H1 (cell line): ENCODE measurements around the gene COA3. TPM values are rescaled to one million over a fixed set of nuclear protein-coding genes. Genes with fewer than 3 reads are reported as not detected.

ENCODE experiments used
- CTCF ChIA-PET: fragments of 300-600 bp; sonication (Branson Sonifier 250); formaldehyde crosslinking; loops from one replicate; lab custom pipeline; 2021; ENCODE audit not compliant: partially characterized antibody; lab: Charles Lee
- POLR2A ChIA-PET: fragments of 300-600 bp; sonication (Branson Sonifier 250); formaldehyde crosslinking; loops from one replicate; lab custom pipeline; 2021; ENCODE audit warnings: inconsistent platforms; ENCODE audit not compliant: partially characterized antibody; lab: Charles Lee
- DNase-seq, 2 experiments: peaks; one replicate each; pipeline versions ENCODE4 v3.0.0 to v3.0.0-alpha.2; 2010 to 2022; ENCODE audit warnings: low spot score in 2 of 2, low read depth in 1 of 2, mixed read lengths in 1 of 2
- FAIRE-seq: peaks from 2 replicates; lab custom pipeline; 2011; peaks lifted over from hg19 to GRCh38; lab: Jason Lieb, UNC
- H2AFZ ChIP-seq: 2 replicates; pipeline ENCODE4 v1.8.1; 2012; ENCODE audit warnings: low read length, inconsistent platforms
- H2AK5ac ChIP-seq: 2 replicates; pipeline ENCODE4 v1.6.1; 2013; ENCODE audit warnings: low read depth, low read length
- H2BK120ac ChIP-seq: replicated peaks from 2 replicates; pipeline ENCODE3; 2013; ENCODE audit warnings: low read depth, low read length, inconsistent platforms
- H2BK12ac ChIP-seq: 2 replicates; pipeline ENCODE4 v1.6.1; 2013; ENCODE audit warnings: low read depth, low read length
- H2BK15ac ChIP-seq: 2 replicates; pipeline ENCODE4 v1.6.1; 2013; ENCODE audit warnings: low read length
- H2BK20ac ChIP-seq: 2 replicates; pipeline ENCODE4 v1.6.1; 2013; ENCODE audit warnings: low read length
- H2BK5ac ChIP-seq: 2 replicates; pipeline ENCODE4 v1.6.1; 2013; ENCODE audit warnings: low read depth, low read length
- H3K14ac ChIP-seq: 2 replicates; pipeline ENCODE4 v1.6.1; 2013; ENCODE audit warnings: inconsistent platforms; ENCODE audit not compliant: insufficient read length
- H3K18ac ChIP-seq: 2 replicates; pipeline ENCODE4 v1.6.1; 2013; ENCODE audit warnings: low read length; ENCODE audit errors: extremely low read depth
- H3K23ac ChIP-seq: 2 replicates; pipeline ENCODE4 v1.6.1; 2013; ENCODE audit warnings: inconsistent platforms; ENCODE audit not compliant: insufficient read length
- H3K23me2 ChIP-seq: 2 replicates; pipeline ENCODE4 v1.6.1; 2013; ENCODE audit warnings: low read depth, low read length
- H3K27ac ChIP-seq: 2 replicates; pipeline ENCODE4 v1.6.1; 2011; ENCODE audit warnings: low read depth, low read length, inconsistent platforms
- H3K27me3 ChIP-seq, 4 experiments: replicated peaks in 1 of 4; 1 replicate in 1 of 4; 2 replicates in 3 of 4; pipeline versions ENCODE4 v1.6.1 to v1.8.1; 2011 to 2013; ENCODE audit warnings: low read length in 3 of 4, mild to moderate bottlenecking in 3 of 4, inconsistent platforms in 2 of 4, mixed read lengths in 2 of 4, moderate library complexity in 1 of 4; ENCODE audit not compliant: control insufficient read depth in 3 of 4, insufficient read depth in 3 of 4; ENCODE audit errors: extremely low read depth in 1 of 4
- H3K36me3 ChIP-seq, 4 experiments: 2 replicates each; pipeline versions ENCODE4 v1.6.1 to v1.8.1; 2011 to 2013; ENCODE audit warnings: mild to moderate bottlenecking in 4 of 4, low read length in 3 of 4, moderate library complexity in 2 of 4, control low read depth in 1 of 4, inconsistent platforms in 1 of 4; ENCODE audit not compliant: insufficient read depth in 4 of 4, control insufficient read depth in 2 of 4
- H3K4ac ChIP-seq: replicated peaks from 2 replicates; pipeline ENCODE3; 2013; ENCODE audit warnings: low read length, low read depth, mixed read lengths, inconsistent platforms; ENCODE audit not compliant: insufficient read length
- H3K4me1 ChIP-seq, 4 experiments: replicated peaks in 1 of 4; 1 replicate in 1 of 4; 2 replicates in 3 of 4; pipeline versions ENCODE4 v1.6.1 to v1.8.1; 2011 to 2013; ENCODE audit warnings: low read length in 3 of 4, inconsistent platforms in 2 of 4, mixed read lengths in 1 of 4; ENCODE audit not compliant: insufficient read depth in 4 of 4, control insufficient read depth in 3 of 4
- H3K4me2 ChIP-seq, 2 experiments: 2 replicates each; pipeline versions ENCODE4 v1.6.1 to v1.8.1; 2011 to 2013; ENCODE audit warnings: low read depth in 2 of 2, low read length in 2 of 2, control low read depth in 1 of 2, inconsistent platforms in 1 of 2, mild to moderate bottlenecking in 1 of 2; ENCODE audit not compliant: insufficient read depth in 1 of 2
- H3K4me3 ChIP-seq, 4 experiments: fragments of 200-600, 300-600 bp in 1 of 4; sonication (generic), shearing (Covaris generic), sonication (Bioruptor Twin) in 1 of 4; 2 replicates each; pipeline versions ENCODE4 v1.5.1 to v1.8.1; 2011 to 2016; ENCODE audit warnings: low read length in 4 of 4, low read depth in 3 of 4, control low read depth in 2 of 4, inconsistent platforms in 2 of 4, mild to moderate bottlenecking in 2 of 4, mixed read lengths in 1 of 4, moderate library complexity in 1 of 4; ENCODE audit not compliant: insufficient read depth in 2 of 4; ENCODE audit errors: extremely low read depth in 1 of 4
- H3K56ac ChIP-seq: replicated peaks from 2 replicates; pipeline ENCODE3; 2013; ENCODE audit warnings: low read depth, mild to moderate bottlenecking, mixed read lengths, low read length, inconsistent platforms; ENCODE audit not compliant: insufficient read length
- H3K79me1 ChIP-seq: 2 replicates; pipeline ENCODE4 v1.6.1; 2013; ENCODE audit warnings: low read depth, low read length, control low read depth
- H3K79me2 ChIP-seq, 2 experiments: 2 replicates each; pipeline versions ENCODE4 v1.6.1 to v1.8.1; 2012 to 2013; ENCODE audit warnings: low read length in 2 of 2, mild to moderate bottlenecking in 2 of 2, inconsistent platforms in 1 of 2; ENCODE audit not compliant: insufficient read depth in 2 of 2, control insufficient read depth in 1 of 2
- H3K9ac ChIP-seq, 4 experiments: replicated peaks in 1 of 4; 1 replicate in 1 of 4; 2 replicates in 3 of 4; pipeline versions ENCODE4 v1.6.1 to v1.8.1; 2011 to 2013; ENCODE audit warnings: low read depth in 3 of 4, low read length in 3 of 4, control low read depth in 2 of 4, mild to moderate bottlenecking in 2 of 4, moderate library complexity in 2 of 4, inconsistent platforms in 1 of 4; ENCODE audit errors: extremely low read depth in 1 of 4
- H3K9me3 ChIP-seq, 2 experiments: 2 replicates each; pipeline versions ENCODE4 v1.6.1 to v1.8.1; 2012 to 2013; ENCODE audit warnings: mild to moderate bottlenecking in 2 of 2, moderate library complexity in 2 of 2, control low read depth in 1 of 2, inconsistent platforms in 1 of 2, low read depth in 1 of 2, low read length in 1 of 2, mixed read lengths in 1 of 2; ENCODE audit not compliant: insufficient read depth in 2 of 2
- H4K20me1 ChIP-seq, 2 experiments: replicated peaks in 1 of 2; 2 replicates each; pipeline versions ENCODE3 to v1.8.1; 2011 to 2013; ENCODE audit warnings: inconsistent platforms in 2 of 2, low read length in 2 of 2, mild to moderate bottlenecking in 1 of 2; ENCODE audit not compliant: insufficient read depth in 2 of 2, control insufficient read depth in 1 of 2
- H4K5ac ChIP-seq: 2 replicates; pipeline ENCODE4 v1.6.1; 2013; ENCODE audit warnings: low read length, low read depth, mixed read lengths, inconsistent platforms; ENCODE audit not compliant: insufficient read length
- H4K8ac ChIP-seq: 2 replicates; pipeline ENCODE4 v1.8.0; 2013; ENCODE audit warnings: mild to moderate bottlenecking, moderate library complexity, low read length, inconsistent platforms; ENCODE audit not compliant: insufficient read depth; ENCODE audit errors: extremely low read depth
- H4K91ac ChIP-seq: replicated peaks from 2 replicates; pipeline ENCODE3; 2013; ENCODE audit warnings: low read length, mixed read lengths, inconsistent platforms; ENCODE audit not compliant: insufficient read length
- BRCA1 ChIP-seq: IDR thresholded peaks from 2 replicates; pipeline ENCODE4 v1.6.1; 2012; ENCODE audit warnings: low read depth, low read length, improper control_type of control experiment
- CBX5 ChIP-seq: fragments of 300-800, 300-1000 bp; sonication (generic); IDR thresholded peaks from 2 replicates; pipeline ENCODE4 v1.7.1; 2016; ENCODE audit warnings: antibody characterized with exemption, low read length, low read depth
- CHD1 ChIP-seq: IDR thresholded peaks from 2 replicates; pipeline ENCODE4 v1.6.1; 2012; ENCODE audit warnings: low read depth, low read length, improper control_type of control experiment
- CREB1 ChIP-seq: IDR thresholded peaks from 2 replicates; pipeline ENCODE4 v1.6.1; 2012; ENCODE audit warnings: inconsistent platforms
- E2F6 ChIP-seq: IDR thresholded peaks from 2 replicates; pipeline ENCODE4 v1.6.1; 2012; ENCODE audit warnings: inconsistent platforms
- JUN ChIP-seq: IDR thresholded peaks from 2 replicates; pipeline ENCODE4 v1.6.1; 2011; ENCODE audit warnings: low read depth, mild to moderate bottlenecking, improper control_type of control experiment, low read length
- KDM1A ChIP-seq: fragments of 200-600, 300-600 bp; sonication (generic); IDR thresholded peaks from 2 replicates; pipeline ENCODE4 v1.7.1; 2016; ENCODE audit warnings: mild to moderate bottlenecking, low read length, borderline replicate concordance
- MAFK ChIP-seq: IDR thresholded peaks from 2 replicates; pipeline ENCODE4 v1.6.1; 2012; ENCODE audit warnings: low read depth, mild to moderate bottlenecking, improper control_type of control experiment, low read length
- PHF8 ChIP-seq: fragments of 200-600 bp; sonication (generic); conservative IDR thresholded peaks from 2 replicates; pipeline ENCODE4 v1.7.1; 2012; ENCODE audit warnings: low read depth, mild to moderate bottlenecking, inconsistent platforms, low read length, moderate library complexity
- POLR2AphosphoS5 ChIP-seq: IDR thresholded peaks from 2 replicates; pipeline ENCODE4 v1.6.1; 2011; ENCODE audit warnings: low read depth, low read length
- RBBP5 ChIP-seq: IDR thresholded peaks from 2 replicates; pipeline ENCODE4 v1.7.1; 2012; ENCODE audit warnings: low read depth, mild to moderate bottlenecking, inconsistent platforms, low read length, moderate library complexity, borderline replicate concordance
- SP4 ChIP-seq: IDR thresholded peaks from 2 replicates; pipeline ENCODE4 v1.6.1; 2012; ENCODE audit warnings: low read length, inconsistent platforms
- WGBS, 2 experiments: shearing (Covaris generic) in 1 of 2; methylation state at CpG; one replicate each; pipeline versions ENCODE4 v1.1.6 to v1.1.7; 2013 to 2015; ENCODE audit warnings: low lambda C conversion rate in 2 of 2, mixed read lengths in 2 of 2, inconsistent platforms in 1 of 2, low coverage in 1 of 2, missing lambda C conversion rate in 1 of 2; ENCODE audit not compliant: insufficient replicate concordance in 2 of 2, insufficient coverage in 1 of 2, insufficient read length in 1 of 2; ENCODE audit errors: extremely low coverage in 1 of 2, missing lambda C conversion rate in 1 of 2; 5-methylcytosine and 5-hydroxymethylcytosine counted together
- polyA plus RNA-seq, 7 experiments: library from polyadenylated mRNA; depleted of rRNA in 3 of 7; stranded (reverse) in 5 of 7; unstranded in 2 of 7; fragments of >200 nt in 5 of 7; fragments of 200-250 nt in 2 of 7; gene quantifications; 1 replicate in 5 of 7; 2 replicates in 1 of 7; 4 replicates in 1 of 7; pipeline versions ENCODE4 v1.2.1 to v1.2.3, GENCODE V29; 2011 to 2013; ENCODE audit warnings: missing spikeins in 2 of 7, mixed read lengths in 2 of 7
- total RNA-seq: library from RNA; stranded (reverse); fragmentation: NEBNext Ultra II Directional; extraction: Animal tissue kit (Norgen Biotek cat#: 25700); gene quantifications from 2 replicates; pipeline ENCODE4 v1.2.1, GENCODE V29; 2021

The COA3 gene
- total and polyA plus RNA-seq, 2 of the 8 experiments (the other 6 are each of a cell fraction or from before 2014, with no cell fraction given): 68.4 to 143 TPM

GRCh38 chr17:42774066-42774745, 24.3 kb downstream of the COA3 start:
- H3K36me3 ChIP-seq: peaks cover 5 to 20% (median 13%) of the 10 kb centered on the region in 4 experiments; a peak in 5 of 8 replicates
- no peak overlapping the region for H4K8ac ChIP-seq
- H3K23me2 ChIP-seq: peaks cover 5% of the 10 kb centered on the region; the same call in 1 of the 2 replicates
- ChIA-PET CTCF (interaction anchor here (0.5 to 3.5 kb wide), 9 partner anchors 12 to 379 kb away, joined by 3 to 30 read pairs (median 3); partner anchors contain the start of gene RAMP2), POLR2A (interaction anchor here (0.5 to 2.4 kb wide), 13 partner anchors 8 to 155 kb away, joined by 3 to 15 read pairs (median 3); partner anchors contain the start of genes BECN1, CNTD1 and COA3)
- DNase-seq (no peak), FAIRE-seq (no peak)
- 78% methylated on average over 3 of the region's 3 CpGs; no CpG with 5 or more reads in 1 of the 2 experiments for WGBS, 2 experiments
- no peak overlapping the region for H2BK5ac ChIP-seq
- H3K4me1 ChIP-seq: no peaks in the 10 kb centered on the region
- H3K4me3 ChIP-seq: peak overlapping the region; percentile 80 to 94 (median 84); a peak in 7 of 8 replicates
- H3K18ac ChIP-seq: no peak overlapping the region
- no peak overlapping the region for H3K27ac ChIP-seq
- no peak overlapping the region for H3K56ac ChIP-seq
- H4K20me1 ChIP-seq: no peaks in the 10 kb centered on the region
- no peak overlapping the region for H2BK120ac ChIP-seq
- H3K9me3 ChIP-seq: no peaks in the 10 kb centered on the region
- no peak overlapping the region for H2AK5ac ChIP-seq
- no peak overlapping the region for H4K5ac ChIP-seq
- H2BK12ac ChIP-seq: no peak overlapping the region
- no peak overlapping the region for H2AFZ ChIP-seq
- H3K14ac ChIP-seq: no peak overlapping the region
- no peak overlapping the region for H3K23ac ChIP-seq
- no peaks in the 10 kb centered on the region; a peak in 1 of 7 replicates for H3K27me3 ChIP-seq
- no peaks in the 10 kb centered on the region for H3K79me2 ChIP-seq
- no peak overlapping the region for H3K4ac ChIP-seq
- H2BK15ac ChIP-seq: no peak overlapping the region
- H2BK20ac ChIP-seq: no peak overlapping the region
- peak overlapping the region; percentile 63 to 92 (median 78); a peak in 5 of 7 replicates for H3K9ac ChIP-seq
- H3K4me2 ChIP-seq: peak overlapping the region; percentile 68 to 94
- no peak overlapping the region for H4K91ac ChIP-seq
- H3K79me1 ChIP-seq: 0 out of 2 replicates have a peak, but pooled peaks cover 4% of the 10 kb centered on the region
- TF ChIP-seq POLR2AphosphoS5: no peak
- TF ChIP-seq MAFK: no peak
- TF ChIP-seq SP4: no peak
- no peak for TF ChIP-seq CHD1
- TF ChIP-seq RBBP5: no peak
- no peak for TF ChIP-seq CBX5
- TF ChIP-seq JUN: no peak
- TF ChIP-seq E2F6: no peak
- TF ChIP-seq BRCA1: no peak
- no peak for TF ChIP-seq PHF8
- TF ChIP-seq CREB1: no peak
- no peak for TF ChIP-seq KDM1A
